ENCODE results near the gene PHLDA2.

DNA sequence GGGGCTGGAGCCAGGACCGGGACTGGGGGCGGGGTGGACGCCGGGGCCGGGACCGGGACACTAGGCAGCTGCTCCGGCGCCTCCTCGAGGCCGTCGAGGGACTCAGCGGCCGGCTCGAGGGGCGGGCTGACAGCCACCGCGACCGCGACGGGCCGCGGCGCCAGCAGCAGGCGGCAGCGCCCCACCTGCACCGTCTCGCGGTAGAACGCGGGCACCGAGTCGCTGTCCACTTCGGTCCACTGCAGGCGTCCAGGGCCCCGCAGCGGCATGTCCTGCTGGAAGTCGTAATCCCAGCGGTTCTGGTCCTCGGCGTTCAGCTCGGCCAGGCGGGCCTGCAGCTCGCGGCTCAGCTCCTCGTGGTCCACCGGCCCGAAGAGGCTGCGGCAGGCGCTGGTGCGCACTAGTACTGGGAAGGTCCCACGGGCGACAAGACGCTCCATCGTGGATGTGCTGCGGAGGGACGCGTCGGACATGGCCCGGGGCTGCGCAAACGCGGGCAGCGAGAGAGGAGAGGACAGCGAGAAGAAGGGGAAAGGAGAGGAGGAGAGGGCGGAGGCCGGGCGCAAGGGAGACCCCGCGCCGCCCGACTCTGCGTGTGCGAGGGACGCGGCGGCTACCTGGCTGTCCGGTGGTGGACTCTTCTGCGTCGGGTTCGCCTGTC lies 44.1 kb downstream of the PHLDA2 start:
- TF ChIP-seq, protein P1, sequence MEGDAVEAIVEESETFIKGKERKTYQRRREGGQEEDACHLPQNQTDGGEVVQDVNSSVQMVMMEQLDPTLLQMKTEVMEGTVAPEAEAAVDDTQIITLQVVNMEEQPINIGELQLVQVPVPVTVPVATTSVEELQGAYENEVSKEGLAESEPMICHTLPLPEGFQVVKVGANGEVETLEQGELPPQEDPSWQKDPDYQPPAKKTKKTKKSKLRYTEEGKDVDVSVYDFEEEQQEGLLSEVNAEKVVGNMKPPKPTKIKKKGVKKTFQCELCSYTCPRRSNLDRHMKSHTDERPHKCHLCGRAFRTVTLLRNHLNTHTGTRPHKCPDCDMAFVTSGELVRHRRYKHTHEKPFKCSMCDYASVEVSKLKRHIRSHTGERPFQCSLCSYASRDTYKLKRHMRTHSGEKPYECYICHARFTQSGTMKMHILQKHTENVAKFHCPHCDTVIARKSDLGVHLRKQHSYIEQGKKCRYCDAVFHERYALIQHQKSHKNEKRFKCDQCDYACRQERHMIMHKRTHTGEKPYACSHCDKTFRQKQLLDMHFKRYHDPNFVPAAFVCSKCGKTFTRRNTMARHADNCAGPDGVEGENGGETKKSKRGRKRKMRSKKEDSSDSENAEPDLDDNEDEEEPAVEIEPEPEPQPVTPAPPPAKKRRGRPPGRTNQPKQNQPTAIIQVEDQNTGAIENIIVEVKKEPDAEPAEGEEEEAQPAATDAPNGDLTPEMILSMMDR (conservative IDR thresholded peaks at IDR 0.05; ENCODE audit: low read length): no peak
- no peak for TF ChIP-seq EZH2phosphoT487 (IDR thresholded peaks at IDR 0.05; ENCODE audit: borderline replicate concordance, low read depth, low read length)

Measured in OCI-LY7 (cell line).